ENCODE data around the gene CD180. TPM values are rescaled to one million over a fixed set of nuclear protein-coding genes. Genes with fewer than 3 reads are reported as not detected.

CD180 gene
- total and polyA plus RNA-seq, 3 experiments from 2014 or later: 0.24 to 0.27 TPM; not detected in 1

DNA sequence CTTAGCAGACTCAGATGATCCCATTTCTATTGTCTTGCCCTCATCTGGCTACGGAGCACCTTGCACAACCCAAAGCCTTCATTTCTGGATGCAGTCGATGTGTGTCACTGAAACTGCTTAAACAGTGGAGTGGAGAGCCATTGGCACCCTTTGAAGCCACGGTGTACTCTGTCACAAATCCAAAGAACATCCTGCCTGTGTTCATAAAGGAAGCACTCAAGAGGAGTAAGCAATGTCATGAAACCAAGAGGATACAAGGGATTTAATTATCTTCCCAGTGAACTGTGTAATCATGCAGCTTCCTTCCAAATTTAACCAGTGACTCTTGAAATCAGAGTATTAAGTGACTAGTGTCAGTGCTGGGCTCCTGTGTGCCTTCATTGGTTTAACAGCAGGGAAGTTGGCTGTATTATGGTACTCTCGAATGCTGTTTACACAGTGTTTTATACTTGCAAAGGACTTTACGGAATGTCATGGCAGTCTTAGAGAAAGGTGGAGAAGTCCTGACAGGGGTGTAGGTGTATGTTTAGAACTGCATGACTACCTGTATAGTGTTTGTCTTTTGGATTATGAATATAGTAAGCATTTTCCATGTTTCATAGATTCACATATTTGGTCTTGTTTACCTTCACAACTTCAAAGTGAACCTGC, 41.9 kb downstream of the CD180 start:
- ChIA-PET CTCF (interaction anchor here (1.3 to 16.9 kb wide), 3 partner anchors 12 to 167 kb away, joined by 5 to 342 read pairs (median 16); no protein-coding TSS in a partner anchor), POLR2A (no interaction called here)
- no peak overlapping the region for H3K27ac ChIP-seq (ENCODE audit: low read depth, low read length)
- H3K27me3 Mint-ChIP-seq: no peaks in the 10 kb centered on the region
- H3K36me3 ChIP-seq (ENCODE audit: insufficient read depth, low read length): peaks cover 5% of the 10 kb centered on the region
- no peak overlapping the region for H3K4me3 ChIP-seq (ENCODE audit: low read length)
- H3K27me3 ChIP-seq (ENCODE audit: insufficient read depth, low read length, poor library complexity, severe bottlenecking): no peaks in the 10 kb centered on the region
- DNase-seq: no peak
- H3K36me3 Mint-ChIP-seq: peaks cover 8 to 33% (median 13%) of the 10 kb centered on the region in 3 donors
- H3K9me3 ChIP-seq (ENCODE audit: low read length): no peaks in the 10 kb centered on the region
- peaks cover 22 to 35% (median 30%) of the 10 kb centered on the region in 3 donors for H3K4me1 Mint-ChIP-seq
- peak overlapping the region in 1 of 8 donors; percentile 13 for H3K27ac Mint-ChIP-seq
- H3K4me1 ChIP-seq (ENCODE audit: insufficient read depth, low read length): peaks cover 23% of the 10 kb centered on the region
- H3K9me3 Mint-ChIP-seq: no peaks in the 10 kb centered on the region
- no peak overlapping the region for H3K4me3 Mint-ChIP-seq

DNA sequence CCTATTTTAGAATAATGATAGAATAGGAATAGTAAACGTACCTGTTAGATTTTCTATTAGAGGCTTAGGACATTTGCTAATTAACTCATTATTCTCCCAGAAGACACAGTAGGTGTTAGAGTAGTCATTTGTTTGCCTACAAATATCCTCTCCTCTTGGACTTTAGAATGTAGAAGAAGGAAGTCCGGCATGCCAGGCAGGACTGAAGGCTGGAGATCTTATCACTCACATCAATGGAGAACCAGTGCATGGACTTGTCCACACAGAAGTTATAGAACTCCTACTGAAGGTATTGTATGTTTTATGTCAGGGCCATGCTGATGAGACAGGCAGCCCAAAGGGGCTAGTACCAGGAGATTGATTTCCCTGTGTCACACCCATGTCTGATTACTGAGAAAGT, 43.3 kb downstream of the CD180 start:
- peaks cover 15 to 22% (median 20%) of the 10 kb centered on the region in 3 donors for H3K4me1 Mint-ChIP-seq
- ChIA-PET CTCF (interaction anchor here (1.0 kb wide), 1 partner anchor 8 kb away, joined by 3 read pairs; no protein-coding TSS in a partner anchor), POLR2A (no interaction called here)
- no peak overlapping the region for H3K27ac Mint-ChIP-seq
- no peaks in the 10 kb centered on the region for H3K27me3 ChIP-seq (ENCODE audit: insufficient read depth, low read length, poor library complexity, severe bottlenecking)
- no peaks in the 10 kb centered on the region for H3K27me3 Mint-ChIP-seq
- H3K27ac ChIP-seq (ENCODE audit: low read depth, low read length): no peak overlapping the region
- peaks cover 16% of the 10 kb centered on the region for H3K4me1 ChIP-seq (ENCODE audit: insufficient read depth, low read length)
- DNase-seq: no peak
- no peaks in the 10 kb centered on the region for H3K9me3 Mint-ChIP-seq
- H3K9me3 ChIP-seq (ENCODE audit: low read length): no peaks in the 10 kb centered on the region
- peaks cover 10 to 42% (median 13%) of the 10 kb centered on the region in 3 donors for H3K36me3 Mint-ChIP-seq
- H3K4me3 Mint-ChIP-seq: no peak overlapping the region
- H3K4me3 ChIP-seq (ENCODE audit: low read length): no peak overlapping the region
- peaks cover 5% of the 10 kb centered on the region for H3K36me3 ChIP-seq (ENCODE audit: insufficient read depth, low read length)

- H3K4me3 Mint-ChIP-seq: no peak overlapping the region
- H3K27ac Mint-ChIP-seq: no peak overlapping the region
- Histone ChIP-seq H3K27me3 (ENCODE audit: insufficient read depth, low read length, poor library complexity, severe bottlenecking) (no peaks in the 10 kb centered on the region), H3K27ac (ENCODE audit: low read depth, low read length) (no peak overlapping the region), H3K4me3 (ENCODE audit: low read length) (no peak overlapping the region), H3K9me3 (ENCODE audit: low read length) (no peaks in the 10 kb centered on the region), H3K4me1 (ENCODE audit: insufficient read depth, low read length) (peaks cover 8% of the 10 kb centered on the region), H3K36me3 (ENCODE audit: insufficient read depth, low read length) (peaks cover 5% of the 10 kb centered on the region)
- CTCF ChIA-PET: interaction anchor here (1.0 kb wide), 1 partner anchor 9 kb away, joined by 3 read pairs; no protein-coding TSS in a partner anchor
- POLR2A ChIA-PET: no interaction called here
- peaks cover 10 to 46% (median 13%) of the 10 kb centered on the region in 3 donors for H3K36me3 Mint-ChIP-seq
- no peaks in the 10 kb centered on the region for H3K9me3 Mint-ChIP-seq
- H3K4me1 Mint-ChIP-seq: peaks cover 9 to 14% (median 13%) of the 10 kb centered on the region in 3 donors
- no peaks in the 10 kb centered on the region for H3K27me3 Mint-ChIP-seq
- no peak for DNase-seq
These were observed 44.2 kb downstream of the CD180 start for GRCh38 chr5:67152400-67152799.

GRCh38 chr5:67149951-67150523, 46.6 kb downstream of the CD180 start:
- POLR2A ChIA-PET: interaction anchor here (0.6 kb wide), 1 partner anchor 9 kb away, joined by 4 read pairs; no protein-coding TSS in a partner anchor

GRCh38 chr5:67149057-67149950, 47.3 kb downstream of the CD180 start:
- Histone ChIP-seq H3K4me1 (ENCODE audit: insufficient read depth, low read length) (no peaks in the 10 kb centered on the region), H3K27ac (ENCODE audit: low read depth, low read length) (no peak overlapping the region), H3K36me3 (ENCODE audit: insufficient read depth, low read length) (peaks cover 5% of the 10 kb centered on the region), H3K9me3 (ENCODE audit: low read length) (no peaks in the 10 kb centered on the region), H3K4me3 (ENCODE audit: low read length) (no peak overlapping the region), H3K27me3 (ENCODE audit: insufficient read depth, low read length, poor library complexity, severe bottlenecking) (no peaks in the 10 kb centered on the region)
- Mint-ChIP-seq H3K4me3 (no peak overlapping the region), H3K27ac (no peak overlapping the region), H3K36me3 (peaks cover 13 to 67% (median 16%) of the 10 kb centered on the region in 3 donors), H3K4me1 (no peaks in the 10 kb centered on the region), H3K9me3 (no peaks in the 10 kb centered on the region), H3K27me3 (no peaks in the 10 kb centered on the region)
- DNase-seq: no peak
- ChIA-PET CTCF (interaction anchor here (1.0 to 1.4 kb wide), 4 partner anchors 10 to 159 kb away, joined by 3 to 4 read pairs (median 4); no protein-coding TSS in a partner anchor), POLR2A (no interaction called here)

More at GRCh38 chr5:67149951-67150523, 46.6 kb downstream of the CD180 start:
- H3K4me3 ChIP-seq (ENCODE audit: low read length): no peak overlapping the region
- CTCF ChIA-PET: interaction anchor here (1.0 to 1.4 kb wide), 4 partner anchors 9 to 160 kb away, joined by 3 to 4 read pairs (median 4); no protein-coding TSS in a partner anchor
- DNase-seq: no peak
- no peaks in the 10 kb centered on the region for H3K4me1 ChIP-seq (ENCODE audit: insufficient read depth, low read length)
- peaks cover 5% of the 10 kb centered on the region for H3K36me3 ChIP-seq (ENCODE audit: insufficient read depth, low read length)
- Mint-ChIP-seq H3K27me3 (no peaks in the 10 kb centered on the region), H3K9me3 (no peaks in the 10 kb centered on the region), H3K4me1 (no peaks in the 10 kb centered on the region), H3K4me3 (no peak overlapping the region), H3K36me3 (peaks cover 13 to 66% (median 13%) of the 10 kb centered on the region in 3 donors), H3K27ac (no peak overlapping the region)
- no peak overlapping the region for H3K27ac ChIP-seq (ENCODE audit: low read depth, low read length)
- H3K9me3 ChIP-seq (ENCODE audit: low read length): no peaks in the 10 kb centered on the region
- no peaks in the 10 kb centered on the region for H3K27me3 ChIP-seq (ENCODE audit: insufficient read depth, low read length, poor library complexity, severe bottlenecking)

DNA sequence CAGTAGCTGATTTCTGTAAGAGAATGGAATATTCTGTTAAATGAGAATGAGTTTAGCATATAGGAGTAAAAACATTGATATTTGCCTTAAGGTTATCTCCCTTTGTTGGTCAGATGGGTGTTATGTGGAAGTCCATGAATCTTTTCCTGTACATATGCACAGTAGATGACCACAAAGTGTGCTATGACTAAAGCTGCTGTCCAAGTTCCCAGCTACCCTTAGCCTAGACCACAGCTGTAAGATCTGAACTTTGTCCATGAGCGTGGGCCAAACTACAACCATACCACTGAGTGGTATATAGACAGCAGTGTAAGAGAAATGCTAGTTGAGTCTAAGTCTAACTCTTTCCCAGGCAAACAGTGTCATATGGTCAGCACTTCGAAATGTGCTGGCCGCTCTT, 48.8 kb downstream of the CD180 start:
- H3K27ac ChIP-seq (ENCODE audit: low read depth, low read length): no peak overlapping the region
- Mint-ChIP-seq H3K4me3 (no peak overlapping the region), H3K4me1 (no peaks in the 10 kb centered on the region), H3K27me3 (no peaks in the 10 kb centered on the region), H3K9me3 (no peaks in the 10 kb centered on the region), H3K27ac (peak overlapping the region in 1 of 8 donors; percentile 21), H3K36me3 (peaks cover 16 to 73% (median 25%) of the 10 kb centered on the region in 3 donors)
- no peak overlapping the region for H3K4me3 ChIP-seq (ENCODE audit: low read length)
- no peaks in the 10 kb centered on the region for H3K36me3 ChIP-seq (ENCODE audit: insufficient read depth, low read length)
- no peaks in the 10 kb centered on the region for H3K9me3 ChIP-seq (ENCODE audit: low read length)
- POLR2A ChIA-PET: no interaction called here
- no peaks in the 10 kb centered on the region for H3K27me3 ChIP-seq (ENCODE audit: insufficient read depth, low read length, poor library complexity, severe bottlenecking)
- no peaks in the 10 kb centered on the region for H3K4me1 ChIP-seq (ENCODE audit: insufficient read depth, low read length)
- CTCF ChIA-PET: interaction anchor here (0.9 to 1.3 kb wide), 2 partner anchors 9 to 61 kb away, joined by 3 to 4 read pairs; no protein-coding TSS in a partner anchor
- no peak for DNase-seq

DNA sequence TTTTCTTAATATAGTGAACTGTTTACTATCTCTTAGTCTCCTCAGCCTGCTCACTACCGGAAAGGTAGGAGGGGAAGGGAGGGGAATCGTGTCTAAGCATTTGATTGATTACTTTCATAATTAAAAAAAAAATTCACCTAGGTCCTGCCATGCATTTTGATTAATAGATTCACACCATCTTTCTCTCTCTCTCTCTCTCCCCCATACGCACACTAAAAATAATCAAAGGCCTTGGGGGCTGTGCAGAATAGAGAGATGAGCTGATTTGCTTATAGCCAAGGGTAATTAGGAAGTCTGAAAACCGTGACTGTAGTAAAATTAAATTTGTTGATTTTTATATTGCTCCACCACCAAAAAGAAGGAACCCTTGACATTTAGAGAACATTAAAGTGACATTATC, 49.6 kb downstream of the CD180 start:
- ChIA-PET POLR2A (no interaction called here), CTCF (interaction anchor here (0.9 to 1.3 kb wide), 2 partner anchors 9 to 62 kb away, joined by 3 to 4 read pairs; no protein-coding TSS in a partner anchor)
- DNase-seq: no peak
- peaks cover 21 to 77% (median 27%) of the 10 kb centered on the region in 3 donors for H3K36me3 Mint-ChIP-seq
- no peaks in the 10 kb centered on the region for H3K4me1 ChIP-seq (ENCODE audit: insufficient read depth, low read length)
- no peaks in the 10 kb centered on the region for H3K4me1 Mint-ChIP-seq
- no peaks in the 10 kb centered on the region for H3K36me3 ChIP-seq (ENCODE audit: insufficient read depth, low read length)
- no peak overlapping the region for H3K27ac ChIP-seq (ENCODE audit: low read depth, low read length)
- no peak overlapping the region for H3K4me3 ChIP-seq (ENCODE audit: low read length)
- no peaks in the 10 kb centered on the region for H3K9me3 ChIP-seq (ENCODE audit: low read length)
- no peaks in the 10 kb centered on the region for H3K27me3 ChIP-seq (ENCODE audit: insufficient read depth, low read length, poor library complexity, severe bottlenecking)
- no peak overlapping the region for H3K4me3 Mint-ChIP-seq
- H3K27me3 Mint-ChIP-seq: no peaks in the 10 kb centered on the region
- H3K27ac Mint-ChIP-seq: no peak overlapping the region
- no peaks in the 10 kb centered on the region for H3K9me3 Mint-ChIP-seq

Measured in CD8-positive, alpha-beta memory T cell (primary cell).